ENCODE results near the gene RAET1G.
"Not testable (repeated sequence)": the region's sequence is repeated elsewhere in the genome, so short reads cannot be mapped to it uniquely, and the experiment has no call there.

Gene RAET1G

DNA sequence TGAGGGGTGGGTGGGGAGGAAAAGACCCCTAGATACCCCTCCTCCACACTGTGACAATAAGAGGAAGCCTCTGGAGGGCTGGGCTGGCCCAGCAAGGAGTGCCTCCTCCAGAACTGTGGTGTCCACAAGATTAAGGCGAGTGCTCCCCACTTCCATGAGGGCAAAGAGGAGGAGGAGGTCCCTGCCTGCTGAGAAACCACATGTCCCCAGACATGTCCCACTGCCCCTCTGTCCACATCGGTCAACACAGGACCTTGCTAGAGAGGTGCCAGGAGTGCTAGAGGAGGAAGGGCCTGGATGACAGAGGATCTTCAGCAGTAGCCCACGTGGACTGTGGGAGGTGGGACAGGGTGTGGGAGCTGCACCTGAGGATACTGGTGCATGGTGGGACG lies 3.1 kb downstream of the RAET1G start:
- peaks cover 12% of the 10 kb centered on the region for H3K9me3 Mint-ChIP-seq
- TF ChIP-seq, protein P1, sequence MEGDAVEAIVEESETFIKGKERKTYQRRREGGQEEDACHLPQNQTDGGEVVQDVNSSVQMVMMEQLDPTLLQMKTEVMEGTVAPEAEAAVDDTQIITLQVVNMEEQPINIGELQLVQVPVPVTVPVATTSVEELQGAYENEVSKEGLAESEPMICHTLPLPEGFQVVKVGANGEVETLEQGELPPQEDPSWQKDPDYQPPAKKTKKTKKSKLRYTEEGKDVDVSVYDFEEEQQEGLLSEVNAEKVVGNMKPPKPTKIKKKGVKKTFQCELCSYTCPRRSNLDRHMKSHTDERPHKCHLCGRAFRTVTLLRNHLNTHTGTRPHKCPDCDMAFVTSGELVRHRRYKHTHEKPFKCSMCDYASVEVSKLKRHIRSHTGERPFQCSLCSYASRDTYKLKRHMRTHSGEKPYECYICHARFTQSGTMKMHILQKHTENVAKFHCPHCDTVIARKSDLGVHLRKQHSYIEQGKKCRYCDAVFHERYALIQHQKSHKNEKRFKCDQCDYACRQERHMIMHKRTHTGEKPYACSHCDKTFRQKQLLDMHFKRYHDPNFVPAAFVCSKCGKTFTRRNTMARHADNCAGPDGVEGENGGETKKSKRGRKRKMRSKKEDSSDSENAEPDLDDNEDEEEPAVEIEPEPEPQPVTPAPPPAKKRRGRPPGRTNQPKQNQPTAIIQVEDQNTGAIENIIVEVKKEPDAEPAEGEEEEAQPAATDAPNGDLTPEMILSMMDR (IDR thresholded peaks at IDR 0.05): no peak
- no peak overlapping the region for H3K27ac Mint-ChIP-seq
- H3K27me3 Mint-ChIP-seq (ENCODE audit: low read depth, poor library complexity): peaks cover 96% of the 10 kb centered on the region
- no peak for DNase-seq
- no peaks in the 10 kb centered on the region for H3K36me3 Mint-ChIP-seq (ENCODE audit: low read depth)
- peaks cover 16% of the 10 kb centered on the region for H3K4me1 Mint-ChIP-seq
- no peak overlapping the region for H3K4me3 Mint-ChIP-seq

DNA sequence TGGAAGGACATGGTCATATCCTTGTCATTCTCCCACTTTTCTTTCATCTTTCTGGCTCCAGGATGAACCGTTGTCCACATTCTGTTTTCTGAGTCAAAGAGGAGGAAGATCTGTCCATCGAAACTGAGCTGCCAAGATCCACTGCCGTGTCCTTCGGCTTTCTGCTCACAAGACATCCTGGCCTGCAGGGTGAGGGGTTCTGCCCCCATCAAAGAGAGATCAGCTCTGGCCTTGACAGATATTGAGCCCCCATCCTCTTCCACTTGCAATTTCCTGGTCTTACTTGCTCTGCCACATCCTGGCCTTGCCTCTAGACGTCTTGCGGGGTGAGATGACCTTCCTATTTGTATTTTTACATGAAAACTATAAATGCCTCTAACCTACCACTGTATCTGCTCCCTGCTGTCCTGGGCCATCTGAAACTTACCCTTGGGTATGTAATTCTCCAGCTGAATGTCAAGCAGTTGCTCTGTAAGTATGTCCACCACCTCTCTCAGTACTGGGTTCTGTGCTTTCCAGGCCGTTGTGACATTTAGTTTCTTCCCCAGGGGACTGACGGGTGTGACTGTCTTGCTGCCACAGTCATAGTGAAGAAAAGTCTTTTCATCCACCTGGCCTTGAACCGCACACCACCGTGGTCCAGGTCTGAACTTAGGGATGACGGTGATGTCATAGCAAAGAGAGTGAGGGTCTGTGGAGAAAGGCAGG lies 3.6 kb downstream of the RAET1G start:
- peaks cover 16% of the 10 kb centered on the region for H3K4me1 Mint-ChIP-seq
- H3K4me3 Mint-ChIP-seq; DNase-seq; H3K36me3 Mint-ChIP-seq (ENCODE audit: low read depth); H3K27ac Mint-ChIP-seq: not testable (repeated sequence)
- peaks cover 12% of the 10 kb centered on the region for H3K9me3 Mint-ChIP-seq
- H3K27me3 Mint-ChIP-seq (ENCODE audit: low read depth, poor library complexity): peaks cover 96% of the 10 kb centered on the region

DNA sequence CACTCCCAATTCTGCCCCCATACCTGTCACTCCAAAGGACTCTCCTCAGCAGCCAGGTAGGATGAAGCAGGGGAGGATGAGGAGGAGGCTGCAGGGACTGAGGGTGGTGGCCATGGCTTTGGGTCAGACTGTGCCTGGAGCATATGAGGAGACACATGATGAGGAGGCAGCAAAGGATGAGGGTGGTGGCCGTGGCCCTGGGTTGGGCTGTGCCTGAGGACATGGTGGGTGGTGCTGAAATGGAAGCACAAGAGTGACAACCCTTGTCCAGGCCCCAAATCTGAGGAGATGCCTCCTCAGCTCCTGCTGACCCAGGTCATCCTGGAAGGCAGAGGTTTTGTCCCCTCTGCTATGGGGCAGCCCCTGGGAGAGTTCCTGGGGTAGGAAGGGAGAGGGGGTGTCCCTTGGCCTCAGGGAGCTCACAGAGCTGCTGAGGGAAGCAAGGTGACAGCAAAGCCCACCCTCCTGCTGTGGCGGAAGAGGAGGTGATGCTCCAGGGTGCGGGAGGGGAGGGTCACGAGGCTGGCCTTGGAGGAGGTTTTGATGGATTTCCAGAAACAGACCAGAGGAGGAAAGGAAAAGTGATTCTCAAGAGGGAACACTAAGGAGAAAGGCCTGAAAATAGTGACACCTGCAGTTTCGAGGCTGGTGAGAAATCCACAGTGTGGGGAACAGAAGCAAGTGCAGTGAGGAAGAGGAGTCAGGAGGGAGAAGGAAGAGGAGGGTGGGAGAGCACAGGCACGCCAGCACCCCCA lies 4.6 kb downstream of the RAET1G start:
- peaks cover 13% of the 10 kb centered on the region for H3K4me1 Mint-ChIP-seq
- H3K4me3 Mint-ChIP-seq: no peak overlapping the region
- TF ChIP-seq, protein P1 (IDR thresholded peaks at IDR 0.05): no peak
- peaks cover 96% of the 10 kb centered on the region for H3K27me3 Mint-ChIP-seq (ENCODE audit: low read depth, poor library complexity)
- DNase-seq: no peak
- no peak overlapping the region for H3K27ac Mint-ChIP-seq
- peaks cover 4% of the 10 kb centered on the region for H3K9me3 Mint-ChIP-seq
- no peaks in the 10 kb centered on the region for H3K36me3 Mint-ChIP-seq (ENCODE audit: low read depth)

DNA sequence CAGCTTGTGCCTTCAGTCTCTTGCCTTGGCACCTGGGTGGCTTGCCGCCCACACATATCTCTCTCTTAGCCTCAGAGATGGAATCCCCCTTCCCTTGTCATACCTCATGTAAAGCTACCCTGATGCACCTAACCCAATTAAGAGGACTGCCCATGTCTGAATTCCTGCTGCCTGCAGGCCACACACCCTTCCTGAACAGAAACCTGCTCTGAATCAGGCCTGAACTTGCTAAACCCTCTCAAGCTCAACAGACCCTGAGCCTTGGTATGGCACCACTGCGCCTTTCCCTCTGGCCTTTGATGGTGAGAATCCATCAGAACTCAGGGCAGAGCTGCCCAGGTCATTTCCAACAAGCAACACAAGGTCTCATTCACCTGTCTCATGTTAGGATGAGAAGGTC lies 5.2 kb downstream of the RAET1G start:
- no peak for DNase-seq
- TF ChIP-seq, protein P1 (IDR thresholded peaks at IDR 0.05): no peak
- Mint-ChIP-seq H3K4me3 (no peak overlapping the region), H3K9me3 (no peaks in the 10 kb centered on the region), H3K27ac (no peak overlapping the region), H3K36me3 (ENCODE audit: low read depth) (no peaks in the 10 kb centered on the region), H3K27me3 (ENCODE audit: low read depth, poor library complexity) (peaks cover 96% of the 10 kb centered on the region), H3K4me1 (peaks cover 7% of the 10 kb centered on the region)

DNA sequence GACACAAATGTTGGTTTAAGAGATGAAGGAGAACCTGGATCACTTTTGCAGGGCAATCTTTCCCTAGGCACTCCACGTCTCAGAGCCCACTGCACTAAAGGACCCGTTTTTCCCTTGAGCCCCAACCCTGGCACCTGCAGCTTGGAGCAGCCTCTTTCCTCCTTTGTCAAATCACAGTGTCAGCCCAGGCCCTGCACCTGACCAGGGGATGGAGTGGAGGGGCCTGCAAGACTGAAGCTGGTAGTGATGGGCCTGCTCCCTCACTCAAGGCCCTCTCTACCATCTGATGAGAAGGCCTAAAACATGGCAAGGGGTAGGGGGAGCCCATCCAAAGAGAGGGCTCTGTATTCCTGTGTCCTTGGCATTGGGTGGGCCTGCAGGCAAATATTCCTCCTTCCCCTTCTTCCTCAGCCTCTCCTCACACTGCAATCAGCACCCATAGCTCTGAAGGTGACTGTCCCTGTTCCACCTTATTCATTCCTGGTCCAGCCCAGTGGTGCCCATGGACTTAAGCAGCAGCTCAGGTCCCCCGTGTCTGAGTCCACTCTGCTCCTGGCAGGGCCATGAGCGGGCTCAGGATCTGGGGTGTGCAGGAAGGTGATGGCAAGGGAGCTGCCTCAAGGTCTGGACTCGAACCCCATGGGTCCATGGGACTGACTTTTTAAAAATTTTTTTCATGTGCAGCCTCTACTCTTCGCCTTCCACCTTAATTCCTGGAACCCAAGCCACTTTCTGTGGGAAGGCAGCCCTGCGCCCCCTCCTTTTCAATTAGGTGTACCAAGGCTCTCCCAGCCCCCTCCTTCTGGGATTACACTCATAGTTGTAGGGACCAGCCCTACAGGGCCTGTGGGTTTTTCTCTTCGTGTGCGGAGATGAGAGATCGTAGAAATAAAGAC lies 6.7 kb downstream of the RAET1G start:
- TF ChIP-seq, protein P1 (IDR thresholded peaks at IDR 0.05): no peak
- DNase-seq: no peak
- Mint-ChIP-seq H3K36me3 (ENCODE audit: low read depth) (no peaks in the 10 kb centered on the region), H3K27me3 (ENCODE audit: low read depth, poor library complexity) (peaks cover 96% of the 10 kb centered on the region), H3K27ac (no peak overlapping the region), H3K4me3 (no peak overlapping the region), H3K9me3 (peaks cover 2% of the 10 kb centered on the region), H3K4me1 (no peaks in the 10 kb centered on the region)

Data from nephron progenitor cell (in vitro differentiated cells).